HCT116 (cell line): ENCODE results near the gene KCNK13. TPM values are rescaled to one million over a fixed set of nuclear protein-coding genes. Genes with fewer than 3 reads are reported as not detected.

ENCODE experiments used
- ATAC-seq: fragments of 200-7000 bp; cut with Tn5 transposase; 2 replicates; pipeline ENCODE4 v1.9.1; 2020; ENCODE audit warnings: mild to moderate bottlenecking, moderate library complexity
- BruUV-seq: library from RNA; stranded (reverse); fragments of 400-500 nt; replicated peaks from 2 replicates; lab custom pipeline; 2021; lab: Mats Ljungman, UMichigan
- CTCF ChIA-PET: fragments of 300-600 bp; sonication (Branson Sonifier 250); formaldehyde crosslinking; loops from one replicate; lab custom pipeline; 2021; ENCODE audit warnings: antibody characterized with exemption; lab: Charles Lee
- POLR2A ChIA-PET: fragments of 300-600, 350-600 bp; sonication (Branson Sonifier 250); formaldehyde crosslinking; loops from one replicate; lab custom pipeline; 2021; ENCODE audit warnings: antibody characterized with exemption; lab: Charles Lee
- RAD21 ChIA-PET, 2 experiments: fragments of 300-600 bp; sonication (Branson Sonifier 250); formaldehyde crosslinking; loops; one replicate each; lab custom pipeline; 2023; ENCODE audit warnings: low total read pairs in 2 of 2; ENCODE audit not compliant: uncharacterized antibody in 2 of 2, unreplicated experiment in 2 of 2, low non-redundant PET in 1 of 2; lab: Charles Lee
- DNase-seq: peaks from one replicate; pipeline ENCODE4 v3.0.0-alpha.2; 2010; ENCODE audit warnings: low read depth, low spot score
- H2AFZ ChIP-seq: fragments of 200-600 bp; shearing (Covaris generic), sonication (generic); 2 replicates; pipeline ENCODE4 v1.6.1; 2017; ENCODE audit warnings: low read depth, mixed run types, mixed read lengths, antibody characterized with exemption, low read length; ENCODE audit not compliant: poor library complexity, severe bottlenecking
- H3K27ac ChIP-seq: 2 replicates; pipeline ENCODE4 v1.5.1; 2012; ENCODE audit warnings: low read depth, low read length
- H3K27me3 ChIP-seq: fragments of 200-600 bp; sonication (generic); 2 replicates; pipeline ENCODE4 v1.6.1; 2016; ENCODE audit warnings: mixed run types, low read length, mixed read lengths; ENCODE audit not compliant: insufficient read depth
- H3K36me3 ChIP-seq, 2 experiments: fragments of 200-500 bp in 1 of 2; fragments of 200-600 bp in 1 of 2; sonication (Bioruptor generic) in 1 of 2; sonication (generic) in 1 of 2; 2 replicates each; pipeline versions ENCODE4 v1.5.1 to v1.6.1; 2014 to 2016; ENCODE audit warnings: low read length in 2 of 2, inconsistent platforms in 1 of 2, mixed read lengths in 1 of 2, mixed run types in 1 of 2; ENCODE audit not compliant: insufficient read depth in 2 of 2, control insufficient read depth in 1 of 2
- H3K4me1 ChIP-seq, 2 experiments: fragments of 200-600 bp in 1 of 2; sonication (generic) in 1 of 2; 2 replicates each; pipeline versions ENCODE4 v1.5.1 to v1.6.1; 2012 to 2017; ENCODE audit warnings: low read length in 2 of 2, inconsistent platforms in 1 of 2, mild to moderate bottlenecking in 1 of 2, mixed read lengths in 1 of 2, mixed run types in 1 of 2, moderate library complexity in 1 of 2; ENCODE audit not compliant: insufficient read depth in 2 of 2, control insufficient read depth in 1 of 2
- H3K4me2 ChIP-seq: fragments of 200-600 bp; sonication (generic); 2 replicates; pipeline ENCODE4 v1.6.1; 2017; ENCODE audit warnings: mixed run types, low read length, mixed read lengths
- H3K4me3 ChIP-seq, 2 experiments: fragments of 200-600 bp in 1 of 2; sonication (generic) in 1 of 2; replicated peaks in 1 of 2; 2 replicates each; pipeline ENCODE4 v1.5.1; 2011 to 2016; ENCODE audit warnings: low read length in 2 of 2, control low read depth in 1 of 2, low read depth in 1 of 2, mild to moderate bottlenecking in 1 of 2, mixed read lengths in 1 of 2, mixed run types in 1 of 2
- H3K79me2 ChIP-seq: fragments of 200-600 bp; sonication (generic); 2 replicates; pipeline ENCODE4 v1.6.1; 2017; ENCODE audit warnings: mild to moderate bottlenecking, mixed run types, low read length, moderate library complexity, mixed read lengths; ENCODE audit not compliant: insufficient read depth
- H3K9ac ChIP-seq: fragments of 200-600 bp; sonication (generic); 2 replicates; pipeline ENCODE4 v1.6.1; 2016; ENCODE audit warnings: low read length, mixed read lengths
- H3K9me2 ChIP-seq: fragments of 200-600 bp; sonication (generic), shearing (Covaris generic); 2 replicates; pipeline ENCODE4 v1.6.1; 2017; ENCODE audit warnings: mixed run types, mild to moderate bottlenecking, moderate library complexity; ENCODE audit not compliant: insufficient read depth
- H3K9me3 ChIP-seq, 2 experiments: fragments of 200-500 bp in 1 of 2; fragments of 200-600 bp in 1 of 2; sonication (Bioruptor generic) in 1 of 2; sonication (generic) in 1 of 2; 2 replicates each; pipeline ENCODE4 v1.6.1; 2014 to 2017; ENCODE audit warnings: low read length in 2 of 2, mixed read lengths in 2 of 2, inconsistent platforms in 1 of 2, low read depth in 1 of 2, mild to moderate bottlenecking in 1 of 2, mixed run types in 1 of 2, moderate library complexity in 1 of 2; ENCODE audit not compliant: control insufficient read depth in 1 of 2, insufficient read depth in 1 of 2
- H4K20me1 ChIP-seq: fragments of 200-600 bp; sonication (generic), shearing (Covaris generic); 2 replicates; pipeline ENCODE4 v1.6.1; 2017; ENCODE audit warnings: mixed run types, mild to moderate bottlenecking, moderate library complexity; ENCODE audit not compliant: insufficient read depth
- JUND ChIP-seq: IDR thresholded peaks from 2 replicates; pipeline ENCODE4 v1.6.1; 2012
- MAX ChIP-seq: IDR thresholded peaks from 2 replicates; pipeline ENCODE4 v1.6.1; 2012
- POLR2A ChIP-seq: IDR thresholded peaks from 2 replicates; pipeline ENCODE4 v1.7.0; 2011; ENCODE audit warnings: borderline replicate concordance; ENCODE audit not compliant: insufficient read depth, insufficient read length; ENCODE audit errors: extremely low read depth
- TCF7L2 ChIP-seq: IDR thresholded peaks from 2 replicates; pipeline ENCODE4 v1.7.0; 2011; ENCODE audit warnings: borderline replicate concordance, inconsistent platforms; ENCODE audit not compliant: insufficient read depth, insufficient read length; ENCODE audit errors: extremely low read depth
- ZBTB33 ChIP-seq: IDR thresholded peaks from 2 replicates; pipeline ENCODE4 v1.6.1; 2011; ENCODE audit warnings: mild to moderate bottlenecking, low read length, moderate library complexity; ENCODE audit not compliant: insufficient replicate concordance; ENCODE audit errors: extremely low read depth
- ZNF274 ChIP-seq: fragments of 200-500 bp; sonication (Bioruptor generic); IDR thresholded peaks from 2 replicates; pipeline ENCODE4 v1.6.1; 2014; ENCODE audit warnings: mild to moderate bottlenecking, low read depth, low read length, inconsistent platforms
- intact Hi-C: fragments of 100-400 bp; cut with micrococcal nuclease; formaldehyde crosslinking; loops from 2 replicates; pipeline ENCODE4 v1.10.0; 2022
- total RNA-seq: library from RNA; stranded (reverse); gene quantifications from one replicate; pipeline ENCODE4 v1.2.1, GENCODE V29; 2021; ENCODE audit not compliant: unreplicated experiment
- TF ChIP-seq, protein P1 (sequence below), 3 experiments: fragments of 200-600 bp in 1 of 3; sonication (generic) in 1 of 3; IDR thresholded peaks in 2 of 3; conservative IDR thresholded peaks in 1 of 3; 2 replicates each; pipeline ENCODE4 v1.5.1; 2012 to 2017; ENCODE audit warnings: low read depth in 2 of 3, low read length in 2 of 3, antibody characterized with exemption in 1 of 3, borderline replicate concordance in 1 of 3, control low read depth in 1 of 3, mild to moderate bottlenecking in 1 of 3, mixed read lengths in 1 of 3, mixed run types in 1 of 3, moderate library complexity in 1 of 3; ENCODE audit not compliant: insufficient read depth in 1 of 3

KCNK13 gene
- total RNA-seq, 1 experiment from 2014 or later: 2.2 TPM

- Histone ChIP-seq H3K9me2 (no peaks in the 10 kb centered on the region), H3K27me3 (no peaks in the 10 kb centered on the region), H3K27ac (no peak overlapping the region), H4K20me1 (no peaks in the 10 kb centered on the region), H3K4me1 (no peaks in the 10 kb centered on the region), H3K9ac (no peak overlapping the region), H3K4me3 (no peak overlapping the region), H3K79me2 (no peaks in the 10 kb centered on the region), H3K9me3 (no peaks in the 10 kb centered on the region), H2AFZ (no peak overlapping the region), H3K4me2 (no peak overlapping the region), H3K36me3 (peaks cover 2 to 4% of the 10 kb centered on the region in 2 experiments; a peak in 1 of 4 replicates)
- intact Hi-C loops: no loop called here
- TF ChIP-seq ZNF274 (no peak), TCF7L2 (no peak), POLR2A (no peak), MAX (no peak), ZBTB33 (no peak), JUND (no peak)
- TF ChIP-seq, protein P1, sequence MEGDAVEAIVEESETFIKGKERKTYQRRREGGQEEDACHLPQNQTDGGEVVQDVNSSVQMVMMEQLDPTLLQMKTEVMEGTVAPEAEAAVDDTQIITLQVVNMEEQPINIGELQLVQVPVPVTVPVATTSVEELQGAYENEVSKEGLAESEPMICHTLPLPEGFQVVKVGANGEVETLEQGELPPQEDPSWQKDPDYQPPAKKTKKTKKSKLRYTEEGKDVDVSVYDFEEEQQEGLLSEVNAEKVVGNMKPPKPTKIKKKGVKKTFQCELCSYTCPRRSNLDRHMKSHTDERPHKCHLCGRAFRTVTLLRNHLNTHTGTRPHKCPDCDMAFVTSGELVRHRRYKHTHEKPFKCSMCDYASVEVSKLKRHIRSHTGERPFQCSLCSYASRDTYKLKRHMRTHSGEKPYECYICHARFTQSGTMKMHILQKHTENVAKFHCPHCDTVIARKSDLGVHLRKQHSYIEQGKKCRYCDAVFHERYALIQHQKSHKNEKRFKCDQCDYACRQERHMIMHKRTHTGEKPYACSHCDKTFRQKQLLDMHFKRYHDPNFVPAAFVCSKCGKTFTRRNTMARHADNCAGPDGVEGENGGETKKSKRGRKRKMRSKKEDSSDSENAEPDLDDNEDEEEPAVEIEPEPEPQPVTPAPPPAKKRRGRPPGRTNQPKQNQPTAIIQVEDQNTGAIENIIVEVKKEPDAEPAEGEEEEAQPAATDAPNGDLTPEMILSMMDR (IDR thresholded peaks at IDR 0.05 in 2 of 3, conservative IDR thresholded peaks at IDR 0.05 in 1 of 3; ENCODE audit: borderline replicate concordance in 1 of 3, insufficient read depth in 1 of 3, low read depth in 2 of 3, low read length in 2 of 3): no peak
- ChIA-PET CTCF (no interaction called here), POLR2A (no interaction called here), RAD21 (no interaction called here)
- no peak for ATAC-seq
- no peak for DNase-seq
- no TSS peak for BruUV-seq
Measured at GRCh38 chr14:90027842-90028241, 34.0 kb upstream of the KCNK13 start.
